HG03571 (cell line): ENCODE measurements around the gene EIF2S3.

Experiments used
- ATAC-seq: cut with Tn5 transposase; IDR thresholded peaks from one replicate; pipeline ENCODE4 v1.9.1; 2021; ENCODE audit not compliant: unreplicated experiment

EIF2S3 gene

DNA sequence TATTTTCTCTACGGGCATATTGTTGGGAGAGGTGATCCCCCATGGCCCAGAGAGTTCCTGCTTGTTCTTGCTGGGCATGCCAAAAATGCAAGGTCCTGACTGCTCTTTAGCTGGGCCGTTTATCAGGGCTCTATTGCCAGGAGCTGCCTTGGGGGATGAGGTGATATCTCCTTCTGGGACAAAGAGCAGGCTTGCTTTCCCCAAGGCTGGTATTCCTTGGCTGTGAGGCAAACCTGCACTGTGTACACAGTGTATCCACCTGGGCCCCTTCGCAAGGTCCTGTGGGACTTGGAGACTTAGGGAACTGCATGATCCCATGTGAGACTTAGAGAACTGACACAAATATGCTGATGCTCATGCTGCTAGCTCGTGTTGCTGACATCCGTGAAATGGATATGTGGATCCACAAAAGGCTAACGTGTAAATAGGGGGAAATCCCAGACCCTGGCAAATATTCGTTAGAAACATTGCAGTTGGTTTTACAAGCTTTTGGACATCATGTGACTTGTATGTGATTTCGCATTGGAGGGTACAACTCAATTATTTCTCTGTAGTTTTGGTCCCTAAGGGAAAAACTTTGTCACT lies 70.4 kb downstream of the EIF2S3 start:
- ATAC-seq = no peak
